HG03066 (cell line): ENCODE data around the gene CRY2.
"Not testable (repeated sequence)": the region's sequence is repeated elsewhere in the genome, so short reads cannot be mapped to it uniquely, and the experiment has no call there.

Source experiments
- ATAC-seq: cut with Tn5 transposase; IDR thresholded peaks from one replicate; pipeline ENCODE4 v1.9.1; 2021; ENCODE audit warnings: low read depth; ENCODE audit not compliant: unreplicated experiment

CRY2 gene

DNA sequence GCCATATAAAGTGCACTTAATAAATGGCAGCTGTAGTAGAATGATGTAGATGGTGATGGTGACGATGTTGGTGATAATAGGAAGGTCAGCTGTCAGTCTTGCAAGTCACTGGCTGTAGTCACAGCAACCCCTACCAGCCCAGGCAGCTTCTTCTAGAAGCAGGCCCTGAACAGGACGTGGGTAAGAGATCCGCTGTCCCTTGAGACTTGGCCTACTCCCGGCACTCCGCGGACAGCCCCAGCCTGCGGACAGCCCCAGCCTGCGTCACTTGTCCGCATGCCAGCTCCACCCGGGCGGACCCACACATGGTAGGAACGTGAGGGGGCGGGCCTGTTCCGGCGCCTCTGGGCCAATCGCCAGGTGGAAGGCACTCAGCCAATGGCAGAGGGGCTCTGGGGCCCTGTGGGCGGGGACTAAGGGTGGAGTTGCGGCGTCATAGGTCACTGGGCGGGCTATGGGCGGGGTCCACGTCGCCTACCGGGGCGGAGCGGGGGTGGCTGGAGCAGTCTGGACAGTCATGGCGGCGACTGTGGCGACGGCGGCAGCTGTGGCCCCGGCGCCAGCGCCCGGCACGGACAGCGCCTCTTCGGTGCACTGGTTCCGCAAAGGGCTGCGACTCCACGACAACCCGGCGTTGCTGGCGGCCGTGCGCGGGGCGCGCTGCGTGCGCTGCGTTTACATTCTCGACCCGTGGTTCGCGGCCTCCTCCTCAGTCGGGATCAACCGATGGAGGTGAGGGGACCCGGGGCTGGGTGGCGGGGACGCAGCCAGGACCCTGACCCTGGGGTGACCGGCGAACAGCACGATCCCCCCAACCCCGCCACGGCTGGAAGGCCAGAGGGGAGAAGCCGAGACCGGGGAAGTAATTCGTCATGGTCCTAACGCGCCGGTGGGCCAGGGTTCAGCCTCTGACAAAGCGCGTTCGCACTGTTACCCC, at the start of gene CRY2:
Gene CRY2, plus strand, starts transcription at position 502 of the 937 bp plus-strand sequence. Its CDS starts 16 bp downstream, at position 518.
- peak; percentile 86 for ATAC-seq

DNA sequence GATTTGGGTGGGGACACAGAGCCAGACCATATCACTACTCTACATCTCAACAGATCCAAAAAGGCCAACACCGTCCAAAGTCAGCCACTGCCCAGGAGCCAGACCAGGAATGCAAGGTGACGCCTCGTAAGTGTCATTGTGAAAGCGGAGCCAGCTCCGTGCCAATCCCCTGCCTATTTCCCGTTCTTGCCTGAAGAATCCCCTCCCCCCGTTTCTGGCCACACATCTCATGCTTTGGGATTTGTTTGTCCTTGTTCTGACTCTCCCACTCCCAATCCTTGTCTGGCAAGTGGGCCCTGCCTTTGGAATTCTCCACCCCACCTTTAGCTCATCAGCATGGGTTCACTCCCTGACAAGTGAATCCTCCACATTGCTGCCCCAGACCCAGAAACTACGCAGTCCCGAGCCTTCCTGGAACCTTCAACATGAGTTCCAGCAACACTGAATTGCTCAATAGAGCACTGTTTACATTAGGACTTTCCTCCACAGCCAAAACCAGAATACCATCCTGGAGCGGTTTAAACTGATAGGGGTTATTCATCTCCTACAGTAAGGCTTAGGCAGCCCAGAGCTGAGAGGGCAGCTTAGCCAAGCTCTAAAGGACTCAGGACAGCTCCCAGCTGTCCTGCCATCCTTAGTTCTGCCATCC, 48.4 kb upstream of the CRY2 start:
- ATAC-seq, result no peak

DNA sequence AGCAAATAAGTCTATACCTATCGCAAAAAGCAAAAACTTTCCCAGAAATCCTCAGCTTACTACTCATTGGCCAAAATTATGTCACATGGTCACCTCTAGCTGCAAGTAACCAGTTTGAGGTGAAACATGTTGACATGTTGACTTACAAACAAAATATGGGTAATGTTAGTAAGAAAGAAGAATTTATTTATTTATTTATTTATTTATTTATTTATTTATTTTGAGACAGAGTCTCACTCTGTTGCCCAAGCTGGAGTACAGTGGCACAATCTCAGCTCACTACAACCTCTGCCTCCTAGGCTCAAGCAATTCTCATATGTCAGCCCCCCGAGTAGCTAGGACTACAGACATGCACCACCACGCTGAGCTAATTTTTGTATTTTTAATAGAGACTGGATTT, 47.7 kb upstream of the CRY2 start:
- no peak for ATAC-seq

DNA sequence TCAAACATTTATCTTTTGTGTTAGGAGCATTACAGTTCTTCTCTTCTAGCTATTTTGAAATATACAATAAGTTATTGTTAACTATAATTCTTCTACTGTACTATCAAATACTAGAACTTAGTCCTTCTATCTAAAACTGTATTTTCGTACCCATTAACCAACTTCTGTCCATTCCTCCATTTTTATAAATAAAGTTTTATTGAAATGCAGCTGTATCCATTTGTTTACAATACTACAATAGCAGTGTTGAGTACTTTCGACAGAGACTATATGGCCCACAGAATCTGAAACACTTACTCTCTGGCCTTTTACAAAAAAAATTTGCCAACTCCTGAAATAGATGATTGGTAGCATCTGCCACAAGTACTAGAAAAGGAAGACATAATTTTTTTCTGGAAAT, 47.0 kb upstream of the CRY2 start:
- no peak for ATAC-seq

DNA sequence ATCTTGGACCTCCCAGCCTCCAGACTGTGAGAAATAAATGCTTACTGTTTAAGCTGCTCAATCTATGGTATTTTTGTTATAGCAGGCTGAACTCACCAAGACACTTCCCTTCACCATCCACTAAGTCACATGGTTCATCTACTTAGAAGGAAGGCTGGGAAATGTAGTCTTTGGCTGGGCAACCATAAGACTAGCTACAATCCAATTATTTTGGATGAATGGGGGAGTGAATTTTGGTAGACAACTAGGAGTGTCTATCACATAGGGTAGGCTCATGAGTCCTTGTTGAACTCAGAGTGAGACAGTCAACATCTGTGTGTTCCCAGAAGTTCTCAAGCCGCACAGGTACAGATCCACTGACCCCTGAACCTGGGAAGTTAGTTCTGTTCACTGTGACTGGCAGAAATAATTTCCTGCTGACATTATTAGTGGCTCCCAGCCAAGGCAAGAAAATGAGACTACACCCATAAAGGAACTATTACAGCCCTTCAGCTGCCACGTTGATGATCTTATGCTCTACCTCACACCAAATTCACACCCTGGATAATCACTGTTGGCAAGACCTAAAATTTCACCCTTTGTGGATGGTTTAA, 45.5 kb upstream of the CRY2 start:
- no peak for ATAC-seq

DNA sequence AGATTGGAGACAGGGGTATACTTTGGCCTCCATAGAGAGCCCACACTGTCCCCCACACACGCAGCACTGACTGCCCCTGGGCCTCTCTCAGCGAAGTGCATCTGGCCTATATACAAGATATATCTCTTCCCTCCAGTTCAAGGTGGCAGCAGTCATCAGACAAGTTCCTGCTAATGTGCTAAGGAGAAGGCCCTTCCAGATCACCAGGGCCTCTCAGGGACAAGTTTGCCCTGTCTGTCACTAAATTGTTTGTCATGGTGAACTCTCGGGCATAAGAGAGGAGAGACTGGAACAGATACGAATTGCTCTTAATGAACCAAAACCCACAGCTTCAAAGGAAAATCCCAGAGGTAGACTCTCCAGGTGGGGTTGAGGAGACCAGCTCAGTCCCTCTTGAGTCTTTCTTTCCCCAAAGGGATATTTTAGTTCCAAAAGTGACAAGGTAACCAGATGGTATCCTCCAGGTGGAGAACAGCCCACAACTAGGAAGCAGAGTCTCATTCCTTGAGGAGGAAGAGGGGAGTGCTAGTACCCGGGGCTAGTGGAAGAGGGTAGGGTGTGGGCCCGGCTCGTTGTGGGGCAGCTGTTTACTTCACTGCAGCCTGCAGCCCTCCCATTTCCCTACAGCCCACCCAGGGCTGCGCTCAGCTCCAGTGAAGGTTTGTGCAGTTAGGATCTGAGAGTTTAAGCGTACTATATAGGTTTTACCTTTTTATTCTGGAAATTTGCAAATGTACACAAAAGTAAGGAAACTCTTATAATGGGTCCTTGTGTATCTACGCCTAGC, 44.6 kb upstream of the CRY2 start:
- no peak for ATAC-seq

DNA sequence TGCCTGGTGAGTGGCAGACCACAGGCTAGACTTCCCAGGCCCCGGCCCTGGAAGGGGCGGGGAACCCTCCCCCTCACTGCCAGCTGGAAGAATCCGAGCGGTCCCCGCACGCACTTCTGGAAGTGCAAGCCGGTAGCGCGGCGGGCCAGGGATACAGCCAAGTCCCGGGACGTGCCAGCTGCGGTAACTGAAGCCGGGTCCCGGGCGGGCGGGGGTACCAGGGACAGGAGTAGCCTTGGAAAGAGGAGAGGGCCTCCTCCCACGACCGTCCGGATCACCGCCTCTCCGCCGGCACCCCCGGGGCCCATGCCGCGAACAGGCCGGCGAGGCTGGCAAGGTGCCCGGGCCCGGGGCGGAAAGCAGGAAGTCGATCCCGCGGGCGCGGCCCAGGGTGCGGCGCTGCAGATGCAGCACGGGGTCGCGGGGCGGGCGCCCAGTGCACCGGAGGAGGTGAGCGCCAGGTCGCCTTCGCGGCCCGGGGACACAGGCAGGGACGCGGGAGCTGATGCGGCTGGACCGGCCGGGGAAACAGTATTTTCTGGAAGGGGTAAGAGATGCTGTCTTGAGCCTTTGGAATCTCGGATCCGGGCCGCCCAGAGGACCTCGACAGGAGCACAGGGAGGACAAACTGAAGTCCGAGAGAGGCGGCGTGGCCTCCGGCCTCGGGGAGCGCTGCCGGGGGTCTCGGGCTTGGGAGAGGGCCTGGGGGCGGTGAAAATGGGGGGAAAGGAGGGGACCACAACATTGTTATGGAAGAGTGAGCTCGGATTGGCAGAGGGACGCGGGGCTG, 43.1 kb upstream of the CRY2 start:
- ATAC-seq, result peak; percentile 24

DNA sequence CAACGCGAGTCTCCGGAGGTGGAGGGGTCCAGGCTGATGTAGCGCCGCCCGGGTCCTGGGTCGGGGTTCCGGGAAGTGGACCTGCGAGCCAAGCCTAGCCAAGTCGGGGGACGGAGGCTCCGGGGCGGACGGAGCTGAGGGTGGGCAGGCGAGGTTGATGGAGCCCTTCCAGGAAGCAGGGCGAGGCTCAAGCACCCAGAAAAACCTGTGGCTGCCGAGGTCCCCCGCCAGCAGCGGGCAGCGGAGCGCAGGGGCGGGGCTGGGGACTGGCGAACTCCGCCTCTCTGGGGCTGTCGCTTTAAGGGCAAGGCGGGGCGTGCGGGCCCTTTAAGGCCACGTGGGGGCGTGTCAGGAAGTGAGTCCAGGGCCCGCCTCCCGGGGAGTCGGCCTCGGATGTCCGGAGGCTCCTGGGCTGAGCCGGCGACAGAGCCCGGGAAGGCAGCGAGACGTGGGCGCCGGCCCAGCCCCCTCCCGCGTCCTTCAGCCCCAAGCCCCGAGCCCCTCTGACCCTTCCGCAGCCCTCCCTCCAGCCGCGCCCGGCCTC, 42.4 kb upstream of the CRY2 start, which contains the start of gene SLC35C1:
Gene SLC35C1, plus strand, starts transcription at position 389 of the 544 bp plus-strand sequence. CDS start 653 bp downstream, outside the sequence.
- ATAC-seq, result peak; percentile 96

DNA sequence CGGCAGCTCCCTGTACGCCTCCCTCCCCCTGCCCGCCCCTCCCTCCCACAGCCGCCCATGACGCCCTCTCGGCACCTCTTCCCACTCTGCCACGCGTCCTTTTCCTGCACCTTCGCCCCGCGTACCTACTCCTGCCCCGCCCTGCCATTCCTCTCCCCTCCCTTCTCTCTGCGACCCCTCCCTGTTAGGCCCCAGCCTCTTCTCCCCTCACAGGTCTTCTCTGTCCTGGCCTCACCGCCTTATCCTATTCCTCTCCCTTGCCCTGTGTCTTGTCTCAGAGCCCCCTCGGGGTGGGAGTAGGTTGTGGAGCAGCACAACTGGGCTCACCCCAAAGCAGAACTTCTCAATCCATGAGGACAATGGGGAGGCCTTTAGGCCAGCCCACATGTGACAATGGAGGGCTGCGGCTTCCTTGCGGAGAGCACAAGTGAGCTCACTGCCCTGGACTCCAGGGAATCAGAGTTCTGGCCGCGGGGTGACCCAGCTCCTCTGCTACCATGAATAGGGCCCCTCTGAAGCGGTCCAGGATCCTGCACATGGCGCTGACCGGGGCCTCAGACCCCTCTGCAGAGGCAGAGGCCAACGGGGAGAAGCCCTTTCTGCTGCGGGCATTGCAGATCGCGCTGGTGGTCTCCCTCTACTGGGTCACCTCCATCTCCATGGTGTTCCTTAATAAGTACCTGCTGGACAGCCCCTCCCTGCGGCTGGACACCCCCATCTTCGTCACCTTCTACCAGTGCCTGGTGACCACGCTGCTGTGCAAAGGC, 41.8 kb upstream of the CRY2 start:
- peak; percentile 28 for ATAC-seq

DNA sequence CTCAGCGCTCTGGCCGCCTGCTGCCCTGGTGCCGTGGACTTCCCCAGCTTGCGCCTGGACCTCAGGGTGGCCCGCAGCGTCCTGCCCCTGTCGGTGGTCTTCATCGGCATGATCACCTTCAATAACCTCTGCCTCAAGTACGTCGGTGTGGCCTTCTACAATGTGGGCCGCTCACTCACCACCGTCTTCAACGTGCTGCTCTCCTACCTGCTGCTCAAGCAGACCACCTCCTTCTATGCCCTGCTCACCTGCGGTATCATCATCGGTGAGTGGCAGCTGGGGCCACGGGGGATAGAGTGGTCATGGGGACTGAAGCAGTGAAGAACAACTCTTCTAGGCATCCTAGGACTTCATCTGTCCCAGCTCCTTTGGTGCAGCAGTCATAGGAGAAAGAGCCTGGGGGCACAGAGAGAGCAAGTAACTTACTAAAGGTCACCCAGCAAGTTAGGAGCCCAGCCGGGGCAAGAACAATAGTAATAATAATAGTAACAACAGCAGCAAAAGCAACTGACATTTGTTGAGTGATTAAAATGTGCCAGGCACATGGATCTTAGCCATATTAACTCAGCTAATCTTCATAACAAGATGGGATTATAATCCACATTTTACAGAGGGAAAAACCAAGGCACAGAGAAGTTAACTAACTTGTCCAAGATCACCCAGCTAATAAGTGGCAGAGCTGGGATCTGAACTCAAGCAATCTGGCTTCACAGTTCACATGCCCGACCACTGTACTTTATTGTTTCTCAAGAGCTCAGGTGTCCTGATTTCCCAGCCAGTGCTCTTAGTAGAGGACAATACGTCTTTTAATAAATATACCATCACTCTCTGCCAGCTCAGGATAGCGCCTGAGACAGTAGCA, 41.0 kb upstream of the CRY2 start:
- no peak for ATAC-seq

DNA sequence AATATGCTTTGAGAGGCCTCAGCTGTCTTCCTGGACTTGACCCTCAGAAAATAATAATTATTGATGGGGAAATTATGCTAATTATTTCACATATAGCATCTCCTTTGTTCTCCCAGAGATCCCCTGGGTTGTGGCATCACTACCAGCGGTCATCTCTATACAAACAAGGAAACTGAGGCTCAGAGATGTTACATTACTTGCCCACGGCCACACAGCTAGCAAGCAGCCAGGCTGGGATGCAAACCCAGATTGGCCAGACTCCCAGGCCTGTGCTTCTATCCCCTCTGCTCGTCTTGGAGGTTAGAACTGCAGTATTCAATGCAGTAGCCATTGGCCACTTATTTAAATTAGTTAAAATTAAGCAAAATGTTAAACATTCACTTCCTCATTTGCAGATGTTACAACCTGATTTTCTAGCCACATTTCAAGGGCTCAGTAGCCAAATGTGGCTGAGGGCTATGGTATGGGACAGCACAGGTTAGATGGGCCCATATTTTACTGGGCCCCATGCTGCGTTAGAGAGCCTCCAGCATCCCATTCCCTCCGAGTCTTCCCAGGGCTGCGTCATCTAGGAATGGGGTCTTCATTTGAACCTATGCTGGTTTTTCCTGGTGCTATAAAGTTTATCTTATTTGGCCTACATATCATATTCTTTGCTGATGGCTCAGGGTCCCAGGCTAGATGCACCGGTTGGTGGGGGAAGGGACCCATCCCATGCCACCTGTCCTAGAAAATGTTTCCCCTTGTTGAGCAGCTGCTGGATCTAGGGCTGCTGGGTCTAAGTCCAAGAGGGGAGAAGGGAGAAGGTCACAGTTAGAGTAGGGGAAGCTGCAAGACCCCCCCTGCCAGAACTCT, 40.1 kb upstream of the CRY2 start:
- ATAC-seq, result no peak

DNA sequence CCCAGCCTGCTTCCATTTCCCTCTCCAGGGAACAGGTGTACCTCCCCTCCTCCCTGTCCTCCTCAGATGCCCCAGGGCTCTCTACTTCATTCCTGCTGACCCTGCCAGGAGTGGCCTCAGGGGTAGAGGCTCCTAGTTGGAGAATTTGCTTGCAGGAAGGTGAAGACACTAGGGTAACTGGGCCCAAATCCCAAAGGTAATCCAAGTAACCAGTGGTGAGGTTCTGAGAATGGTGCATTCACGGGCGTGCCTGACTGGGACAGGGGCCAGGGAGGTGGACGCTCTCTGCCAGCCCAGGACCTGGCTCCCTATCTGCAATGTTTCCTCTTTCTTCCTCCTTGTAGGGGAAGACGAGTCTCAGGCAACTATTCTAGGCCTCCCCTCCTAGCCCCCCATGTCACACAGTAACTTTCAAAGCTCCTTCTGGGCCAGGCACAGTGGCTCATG, 39.5 kb upstream of the CRY2 start:
- no peak for ATAC-seq

DNA sequence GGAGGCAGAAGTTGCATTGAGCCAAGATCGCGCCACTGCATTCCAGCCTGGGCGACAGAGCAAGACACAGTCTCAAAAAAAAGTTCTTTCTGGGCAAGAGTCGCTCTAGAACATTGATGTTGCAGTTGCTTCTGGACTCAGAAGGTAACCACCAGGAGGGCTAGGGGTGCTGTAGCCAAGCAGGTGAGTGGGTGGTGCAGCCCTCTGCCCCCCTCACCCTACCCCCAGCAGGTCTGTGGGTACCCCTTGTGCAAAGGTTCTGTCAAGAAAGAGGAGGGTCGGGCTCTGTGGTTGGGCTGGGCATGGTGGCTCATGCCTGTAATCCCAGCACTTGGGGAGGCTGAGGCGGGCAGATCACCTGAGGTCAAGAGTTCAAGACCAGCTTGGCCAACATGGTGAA, 38.8 kb upstream of the CRY2 start:
- ATAC-seq, result not testable (repeated sequence)

DNA sequence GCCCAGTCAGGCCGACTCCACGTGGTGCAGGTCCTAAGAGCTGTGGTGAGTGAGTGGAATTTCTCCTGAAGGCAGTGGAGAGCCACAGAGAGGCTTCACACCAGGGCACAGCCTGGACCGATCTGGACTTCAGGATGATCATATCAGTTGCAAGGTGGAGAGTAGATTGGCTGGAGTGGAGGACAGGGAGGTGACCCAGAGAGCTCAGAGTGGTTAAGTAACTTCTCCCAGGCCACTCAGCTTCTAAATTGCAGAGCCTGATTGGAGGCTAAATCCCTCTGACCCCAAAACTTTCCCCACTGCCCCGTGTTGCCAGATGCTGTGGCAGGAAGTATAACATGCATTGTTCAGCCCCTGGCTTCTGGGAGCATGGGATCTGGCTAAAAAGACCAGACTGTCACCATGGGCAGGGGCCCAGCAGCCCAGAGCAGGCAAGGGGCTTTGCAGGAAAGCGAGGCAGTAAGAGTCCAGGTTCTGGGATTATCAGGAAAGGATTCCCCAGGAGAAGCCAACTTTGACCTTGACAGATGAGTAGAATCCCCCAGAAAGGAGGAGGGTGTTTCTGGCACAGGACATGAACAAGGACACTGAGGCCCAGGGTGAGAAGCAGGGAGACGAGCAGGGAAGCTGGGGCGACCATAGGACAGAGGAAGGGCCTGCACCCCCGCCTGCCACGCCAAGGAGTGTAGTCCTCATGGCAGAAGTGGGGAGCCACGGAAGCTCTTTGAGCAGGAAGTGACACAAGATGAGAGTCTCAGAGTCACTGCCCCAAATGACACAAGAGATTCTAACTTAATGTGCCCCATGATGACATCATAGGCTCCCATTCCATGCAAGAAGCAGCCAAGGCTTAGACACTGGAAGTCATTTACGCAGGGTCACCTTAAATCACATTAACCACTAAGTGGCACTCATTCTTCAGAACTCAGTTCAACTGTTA, 37.5 kb upstream of the CRY2 start:
- ATAC-seq, result no peak

DNA sequence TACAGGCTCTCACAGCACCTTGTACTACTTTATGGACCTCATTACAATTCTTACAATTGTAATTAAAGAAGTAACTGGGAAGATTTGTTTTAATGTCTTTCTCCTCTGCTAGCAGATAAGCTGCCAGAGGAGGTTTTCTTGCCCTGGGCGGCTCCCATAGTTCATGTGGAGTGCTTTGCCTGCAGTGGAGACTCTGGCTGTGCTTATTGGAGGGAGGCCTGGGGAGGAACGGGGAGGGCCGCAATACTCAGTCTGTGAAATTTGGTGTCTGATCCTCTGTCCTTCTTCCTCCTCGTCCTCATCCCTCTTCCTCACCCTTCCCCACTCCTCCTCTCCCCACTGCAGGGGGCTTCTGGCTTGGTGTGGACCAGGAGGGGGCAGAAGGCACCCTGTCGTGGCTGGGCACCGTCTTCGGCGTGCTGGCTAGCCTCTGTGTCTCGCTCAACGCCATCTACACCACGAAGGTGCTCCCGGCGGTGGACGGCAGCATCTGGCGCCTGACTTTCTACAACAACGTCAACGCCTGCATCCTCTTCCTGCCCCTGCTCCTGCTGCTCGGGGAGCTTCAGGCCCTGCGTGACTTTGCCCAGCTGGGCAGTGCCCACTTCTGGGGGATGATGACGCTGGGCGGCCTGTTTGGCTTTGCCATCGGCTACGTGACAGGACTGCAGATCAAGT, 36.7 kb upstream of the CRY2 start:
- ATAC-seq, result no peak
